Measurements from ENCODE around the gene TTC39C.
"Not testable (repeated sequence)": the region's sequence is repeated elsewhere in the genome, so short reads cannot be mapped to it uniquely, and the experiment has no call there.

GRCh38 chr18:24149591-24149990 is 135.0 kb downstream of the TTC39C start:
- not testable (repeated sequence) for TF ChIP-seq CTCF (IDR thresholded peaks at IDR 0.05; ENCODE audit: insufficient read depth, low read depth, low read length); EZH2 (IDR thresholded peaks at IDR 0.05; ENCODE audit: insufficient read depth, low read length)

Measured in astrocyte (in vitro differentiated cells and primary cell).